ENCODE measurements around the gene MALSU1.

The MALSU1 gene

GRCh38 chr7:23350466-23350865, 51.3 kb downstream of the MALSU1 start:
- Mint-ChIP-seq H3K36me3 (ENCODE audit: low read depth) (peaks cover 62% of the 10 kb centered on the region), H3K4me1 (peaks cover 23% of the 10 kb centered on the region), H3K27me3 (ENCODE audit: low read depth) (no peaks in the 10 kb centered on the region), H3K4me3 (no peak overlapping the region), H3K27ac (peak overlapping the region in 1 of 3 experiments; percentile 27), H3K9me3 (no peaks in the 10 kb centered on the region)
- TF ChIP-seq CTCF (IDR thresholded peaks at IDR 0.05; ENCODE audit: unreplicated experiment in 3 of 3), result no peak

- Mint-ChIP-seq H3K4me1 (peaks cover 23% of the 10 kb centered on the region), H3K9me3 (no peaks in the 10 kb centered on the region), H3K36me3 (ENCODE audit: low read depth) (peaks cover 41% of the 10 kb centered on the region), H3K4me3 (no peak overlapping the region), H3K27ac (peak overlapping the region; percentile 86 to 90 (median 86)), H3K27me3 (ENCODE audit: low read depth) (no peaks in the 10 kb centered on the region)
- TF ChIP-seq CTCF (IDR thresholded peaks at IDR 0.05; ENCODE audit: unreplicated experiment in 3 of 3), result no peak
Measured at GRCh38 chr7:23353172-23353571, 54.0 kb downstream of the MALSU1 start.

- H3K27me3 Mint-ChIP-seq (ENCODE audit: low read depth), result no peaks in the 10 kb centered on the region
- peaks cover 37% of the 10 kb centered on the region for H3K36me3 Mint-ChIP-seq (ENCODE audit: low read depth)
- no peak overlapping the region for H3K4me3 Mint-ChIP-seq
- TF ChIP-seq CTCF (IDR thresholded peaks at IDR 0.05; ENCODE audit: unreplicated experiment in 3 of 3), result no peak
- no peak overlapping the region for H3K27ac Mint-ChIP-seq
- peaks cover 6% of the 10 kb centered on the region for H3K4me1 Mint-ChIP-seq
- no peaks in the 10 kb centered on the region for H3K9me3 Mint-ChIP-seq
Measured at GRCh38 chr7:23356168-23356567, 57.0 kb downstream of the MALSU1 start.

GRCh38 chr7:23356726-23357125, 57.6 kb downstream of the MALSU1 start:
- Mint-ChIP-seq H3K36me3 (ENCODE audit: low read depth) (peaks cover 40% of the 10 kb centered on the region), H3K27ac (peak overlapping the region in 1 of 3 experiments; percentile 34), H3K27me3 (ENCODE audit: low read depth) (no peaks in the 10 kb centered on the region), H3K4me3 (no peak overlapping the region), H3K4me1 (peaks cover 6% of the 10 kb centered on the region), H3K9me3 (no peaks in the 10 kb centered on the region)
- TF ChIP-seq CTCF (IDR thresholded peaks at IDR 0.05; ENCODE audit: unreplicated experiment in 3 of 3), result no peak

GRCh38 chr7:23357190-23358093, 58.3 kb downstream of the MALSU1 start:
- Mint-ChIP-seq H3K36me3 (ENCODE audit: low read depth) (peaks cover 45% of the 10 kb centered on the region), H3K4me3 (no peak overlapping the region)
- TF ChIP-seq CTCF (IDR thresholded peaks at IDR 0.05; ENCODE audit: unreplicated experiment in 3 of 3), result peak; percentile 35 to 56 (median 42)

More at GRCh38 chr7:23357190-23358093, 58.3 kb downstream of the MALSU1 start:
- Mint-ChIP-seq H3K9me3 (no peaks in the 10 kb centered on the region), H3K4me1 (peaks cover 6% of the 10 kb centered on the region), H3K27ac (peak overlapping the region in 1 of 3 experiments; percentile 62), H3K27me3 (ENCODE audit: low read depth) (no peaks in the 10 kb centered on the region)
